ENCODE data around the gene MAPK12. TPM values are rescaled to one million over a fixed set of nuclear protein-coding genes. Genes with fewer than 3 reads are reported as not detected.
"Not testable (repeated sequence)": the region's sequence is repeated elsewhere in the genome, so short reads cannot be mapped to it uniquely, and the experiment has no call there.

Gene MAPK12
- total RNA-seq, 2 donors from 2014 or later = 8.4 to 18.0 TPM

DNA sequence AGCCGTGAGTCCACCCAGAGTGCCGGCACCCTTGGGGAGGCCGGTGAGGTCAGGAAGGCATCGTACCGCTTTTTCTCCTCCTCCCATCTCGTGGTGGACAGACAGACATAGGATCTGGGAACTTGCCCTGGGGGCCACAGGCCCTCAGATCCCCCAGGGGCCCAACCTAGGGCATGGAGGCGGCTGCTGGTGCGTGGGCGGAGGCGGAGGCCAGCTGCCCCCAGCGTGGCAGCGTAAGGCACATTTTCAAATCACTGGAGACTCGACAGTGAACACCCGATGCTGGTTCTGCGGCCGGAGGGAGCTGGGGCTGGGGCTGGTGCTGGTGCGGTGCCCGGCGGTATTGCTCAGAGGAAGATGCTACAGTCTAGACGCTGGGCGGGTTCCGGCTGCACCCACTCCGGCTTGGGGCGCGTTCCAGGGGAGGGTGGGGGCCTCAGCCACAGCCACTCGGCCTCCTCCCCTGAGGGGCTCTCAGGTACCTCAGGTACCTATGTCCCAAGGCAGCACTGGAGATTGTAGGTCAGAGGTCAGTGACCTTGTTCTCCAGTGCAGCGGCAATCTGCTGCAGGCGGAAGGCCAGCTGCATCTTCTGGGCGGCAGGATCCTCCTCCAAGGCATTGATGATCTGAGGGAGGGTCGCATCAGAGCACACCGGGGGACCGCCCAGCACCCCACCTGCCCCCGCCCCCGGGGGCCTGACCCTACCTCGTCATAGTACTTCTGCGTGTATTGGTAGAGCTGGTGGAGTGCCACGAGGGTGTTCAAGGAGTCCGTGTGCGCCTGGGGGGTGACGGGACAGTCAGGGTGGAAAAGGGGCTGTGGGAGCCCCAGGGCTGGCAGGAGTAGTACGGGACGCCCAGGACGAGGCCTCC, 13.9 kb upstream of the MAPK12 start:
- WGBS = 80% methylated on average over 43 of the region's 43 CpGs
- Histone ChIP-seq H3K36me3 (peaks cover 15 to 24% of the 10 kb centered on the region in 2 donors), H3K4me1 (replicated peaks) (peaks cover 12% of the 10 kb centered on the region), H3K4me3 (no peak overlapping the region), H3K9me3 (no peaks in the 10 kb centered on the region), H3K27me3 (replicated peaks; ENCODE audit: insufficient read depth) (no peaks in the 10 kb centered on the region), H3K27ac (no peak overlapping the region)
- no peak for TF ChIP-seq POLR2AphosphoS5 (IDR thresholded peaks at IDR 0.05)
- TF ChIP-seq POLR2A (IDR thresholded peaks at IDR 0.05) = no peak
- no peak for TF ChIP-seq CTCF (IDR thresholded peaks at IDR 0.05)
- DNase-seq (ENCODE audit: low spot score) = no peak
- intact Hi-C loops (cut with DNase I) = loop anchor here (2.0 kb wide), 1 partner anchor 65 kb away; no protein-coding TSS in a partner anchor

DNA sequence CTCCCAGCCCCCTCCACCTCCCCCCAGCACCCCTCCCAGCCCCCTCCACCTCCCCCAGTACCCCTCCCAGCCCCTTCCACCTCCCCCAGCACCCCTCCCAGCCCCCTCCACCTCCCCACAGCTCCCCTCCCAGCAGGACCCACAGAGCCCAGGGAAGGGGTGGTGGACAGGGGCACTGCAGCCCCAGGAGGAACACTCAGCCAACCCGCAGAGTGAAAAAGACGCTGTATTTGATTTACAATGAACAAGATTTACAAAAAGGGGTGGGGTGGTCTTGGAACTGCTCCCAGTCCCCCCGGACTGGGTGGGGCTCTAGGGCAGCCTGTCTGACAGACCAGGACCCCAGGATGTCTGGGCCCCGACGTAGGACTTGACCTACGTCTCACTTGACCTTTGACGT, 13.3 kb upstream of the MAPK12 start:
- intact Hi-C loops (cut with DNase I) = loop anchor here (1.0 to 2.0 kb wide), 2 partner anchors 53 to 66 kb away; partner anchors contain the start of gene DENND6B
- no peaks in the 10 kb centered on the region for H3K9me3 ChIP-seq
- H3K4me1 ChIP-seq (replicated peaks) = peaks cover 12% of the 10 kb centered on the region
- WGBS = 47% methylated on average over 7 of the region's 7 CpGs
- H3K27ac ChIP-seq = no peak overlapping the region
- DNase-seq (ENCODE audit: low spot score) = no peak
- no peak for TF ChIP-seq POLR2A (IDR thresholded peaks at IDR 0.05)
- TF ChIP-seq CTCF (IDR thresholded peaks at IDR 0.05) = no peak
- no peak for TF ChIP-seq POLR2AphosphoS5 (IDR thresholded peaks at IDR 0.05)
- H3K27me3 ChIP-seq (replicated peaks; ENCODE audit: insufficient read depth) = no peaks in the 10 kb centered on the region
- no peak overlapping the region for H3K4me3 ChIP-seq
- peaks cover 9 to 17% of the 10 kb centered on the region in 2 donors for H3K36me3 ChIP-seq

GRCh38 chr22:50274311-50274710, 12.8 kb upstream of the MAPK12 start:
- intact Hi-C loops (cut with DNase I) = loop anchor here (1.0 to 2.0 kb wide), 2 partner anchors 53 to 66 kb away; partner anchors contain the start of gene DENND6B
- H3K27me3 ChIP-seq (replicated peaks; ENCODE audit: insufficient read depth) = no peaks in the 10 kb centered on the region
- H3K9me3 ChIP-seq = no peaks in the 10 kb centered on the region
- no peak overlapping the region for H3K4me3 ChIP-seq
- peaks cover 12% of the 10 kb centered on the region for H3K4me1 ChIP-seq (replicated peaks)
- no peak overlapping the region for H3K27ac ChIP-seq
- DNase-seq (ENCODE audit: low spot score) = peak; percentile 57
- TF ChIP-seq POLR2A (IDR thresholded peaks at IDR 0.05) (no peak), CTCF (IDR thresholded peaks at IDR 0.05) (peak in 1 of 4 experiments; percentile 16), POLR2AphosphoS5 (IDR thresholded peaks at IDR 0.05) (no peak)
- 17% methylated on average over 7 of the region's 7 CpGs for WGBS
- peaks cover 4 to 13% of the 10 kb centered on the region in 2 donors for H3K36me3 ChIP-seq

DNA sequence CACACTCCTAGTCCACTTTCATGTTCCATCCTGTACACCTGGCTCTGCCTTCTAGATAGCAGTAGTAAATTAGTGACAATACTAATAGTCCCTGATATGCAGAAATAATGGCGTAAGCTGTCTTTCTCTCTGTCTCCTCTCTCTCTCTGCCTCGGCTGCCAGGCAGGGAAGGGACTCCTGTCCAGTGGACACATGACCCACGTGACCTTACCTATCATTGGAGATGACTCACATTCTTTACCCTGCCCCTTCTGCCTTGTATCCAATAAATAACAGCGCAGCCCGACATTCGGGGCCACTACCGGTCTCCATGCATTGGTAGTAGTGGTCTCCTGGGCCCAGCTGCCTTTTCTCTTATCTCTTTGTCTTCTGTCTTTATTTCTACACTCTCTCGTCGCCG, 12.3 kb upstream of the MAPK12 start:
- not testable (repeated sequence) for DNase-seq (ENCODE audit: low spot score); H3K4me3 ChIP-seq; H3K27ac ChIP-seq; H3K27me3 ChIP-seq (replicated peaks; ENCODE audit: insufficient read depth); H3K9me3 ChIP-seq
- Histone ChIP-seq H3K4me1 (replicated peaks) (peaks cover 12% of the 10 kb centered on the region), H3K36me3 (peaks cover 4 to 11% of the 10 kb centered on the region in 2 donors)
- WGBS = 81% methylated on average over 10 of the region's 10 CpGs
- intact Hi-C loops (cut with DNase I) = loop anchor here (1.0 to 2.0 kb wide), 2 partner anchors 54 to 67 kb away; partner anchors contain the start of gene DENND6B

DNA sequence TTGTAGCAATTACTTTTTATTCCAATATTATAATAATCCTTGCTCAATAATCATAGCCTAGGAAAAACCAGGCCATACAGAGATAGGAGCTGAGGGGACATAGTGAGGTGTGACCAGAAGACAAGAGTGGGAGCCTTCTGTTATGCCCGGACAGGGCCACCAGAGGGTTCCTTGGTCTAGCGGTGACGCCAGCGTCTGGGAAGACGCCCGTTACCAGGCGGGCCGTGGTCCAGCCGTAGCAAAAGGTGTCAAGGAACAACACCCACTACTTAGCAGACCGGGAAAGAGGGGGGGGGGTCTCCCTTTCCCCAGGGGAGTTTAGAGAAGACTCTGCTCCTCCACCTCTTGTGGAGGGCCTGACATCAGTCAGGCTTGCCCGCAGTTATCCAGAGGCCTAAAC, 11.9 kb upstream of the MAPK12 start:
- peaks cover 15% of the 10 kb centered on the region for H3K4me1 ChIP-seq (replicated peaks)
- intact Hi-C loops (cut with DNase I) = not testable (repeated sequence)

More for the DNA sequence above, 11.9 kb upstream of the MAPK12 start:
- H3K36me3 ChIP-seq; H3K4me3 ChIP-seq; DNase-seq (ENCODE audit: low spot score); H3K27me3 ChIP-seq (replicated peaks; ENCODE audit: insufficient read depth); H3K27ac ChIP-seq; H3K9me3 ChIP-seq: not testable (repeated sequence)
- WGBS = 30% methylated on average over 11 of the region's 11 CpGs
